HG03442 (cell line): ENCODE data around the gene SFMBT2.
A peak's percentile ranks its signal among the peaks of the same experiment; 100 is the strongest.

Source experiments
- ATAC-seq: cut with Tn5 transposase; IDR thresholded peaks from one replicate; pipeline ENCODE4 v1.9.1; 2021; ENCODE audit warnings: mild to moderate bottlenecking, moderate library complexity; ENCODE audit not compliant: unreplicated experiment

The SFMBT2 gene

DNA sequence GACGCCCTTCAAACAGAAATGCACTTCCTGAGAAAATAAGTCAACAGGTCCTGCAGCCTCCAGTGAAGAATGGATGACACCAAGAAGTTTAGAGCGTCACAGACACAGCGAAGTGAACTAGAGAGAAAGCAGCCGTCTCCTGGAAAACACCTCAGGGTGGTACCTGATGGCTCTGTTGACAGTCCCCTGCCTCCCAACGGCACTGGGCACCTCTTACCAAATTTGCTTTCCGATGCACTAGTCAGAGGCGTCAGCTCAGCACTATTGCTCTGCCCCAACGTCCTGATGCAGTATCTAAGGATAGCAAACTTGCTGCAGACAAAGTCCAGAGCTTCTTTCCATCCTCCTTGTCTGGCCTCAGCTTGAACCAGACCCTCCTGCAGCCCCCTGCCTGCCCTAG is 38.3 kb downstream of the SFMBT2 start:
- ATAC-seq: no peak

- ATAC-seq: no peak
Observed at GRCh38 chr10:7370511-7370910, 40.3 kb downstream of the SFMBT2 start.

DNA sequence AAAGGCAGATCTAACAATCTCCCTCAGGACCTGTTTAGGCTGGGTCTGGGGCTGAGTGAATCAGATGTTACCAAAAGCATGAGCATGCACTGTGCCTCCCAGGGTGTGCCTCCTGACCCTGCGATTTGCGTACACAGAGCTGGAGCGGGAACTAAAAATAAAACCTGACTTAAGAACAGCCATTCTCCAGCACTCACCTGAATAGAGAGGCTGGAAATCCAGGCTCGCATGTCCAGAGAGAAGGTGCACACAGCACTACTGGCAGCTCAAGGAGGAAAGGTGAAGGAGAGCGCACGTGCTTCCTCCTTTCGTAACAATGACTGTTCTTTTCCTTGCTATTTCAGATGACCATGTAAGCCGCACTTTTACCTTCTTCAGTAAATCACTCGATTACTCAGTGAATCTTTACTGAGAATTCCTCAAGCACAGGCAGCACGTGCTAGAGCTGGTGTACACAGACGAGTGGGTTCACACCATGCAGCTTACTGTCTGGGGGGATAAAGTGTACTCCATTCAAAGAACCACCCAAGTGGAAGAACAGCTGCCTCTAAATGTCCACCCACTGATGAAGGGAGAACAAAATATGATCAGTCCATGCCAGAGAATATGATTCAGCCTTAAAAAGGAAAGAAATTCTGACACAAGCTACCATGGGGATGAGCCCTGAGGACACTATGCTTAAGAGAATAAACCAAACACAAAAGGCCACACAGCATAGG is 45.6 kb downstream of the SFMBT2 start:
- ATAC-seq: no peak

GRCh38 chr10:7364474-7364873 is 46.4 kb downstream of the SFMBT2 start:
- no peak for ATAC-seq

- ATAC-seq: no peak
Observed at GRCh38 chr10:7363700-7364099, 47.1 kb downstream of the SFMBT2 start.

GRCh38 chr10:7362471-7362870 is 48.4 kb downstream of the SFMBT2 start:
- no peak for ATAC-seq

- no peak for ATAC-seq
Observed at GRCh38 chr10:7361316-7361715, 49.5 kb downstream of the SFMBT2 start.

- ATAC-seq: no peak
Observed at GRCh38 chr10:7359954-7360353, 50.9 kb downstream of the SFMBT2 start.

GRCh38 chr10:7359356-7359755 is 51.5 kb downstream of the SFMBT2 start:
- no peak for ATAC-seq

GRCh38 chr10:7357193-7357592 is 53.6 kb downstream of the SFMBT2 start:
- no peak for ATAC-seq

DNA sequence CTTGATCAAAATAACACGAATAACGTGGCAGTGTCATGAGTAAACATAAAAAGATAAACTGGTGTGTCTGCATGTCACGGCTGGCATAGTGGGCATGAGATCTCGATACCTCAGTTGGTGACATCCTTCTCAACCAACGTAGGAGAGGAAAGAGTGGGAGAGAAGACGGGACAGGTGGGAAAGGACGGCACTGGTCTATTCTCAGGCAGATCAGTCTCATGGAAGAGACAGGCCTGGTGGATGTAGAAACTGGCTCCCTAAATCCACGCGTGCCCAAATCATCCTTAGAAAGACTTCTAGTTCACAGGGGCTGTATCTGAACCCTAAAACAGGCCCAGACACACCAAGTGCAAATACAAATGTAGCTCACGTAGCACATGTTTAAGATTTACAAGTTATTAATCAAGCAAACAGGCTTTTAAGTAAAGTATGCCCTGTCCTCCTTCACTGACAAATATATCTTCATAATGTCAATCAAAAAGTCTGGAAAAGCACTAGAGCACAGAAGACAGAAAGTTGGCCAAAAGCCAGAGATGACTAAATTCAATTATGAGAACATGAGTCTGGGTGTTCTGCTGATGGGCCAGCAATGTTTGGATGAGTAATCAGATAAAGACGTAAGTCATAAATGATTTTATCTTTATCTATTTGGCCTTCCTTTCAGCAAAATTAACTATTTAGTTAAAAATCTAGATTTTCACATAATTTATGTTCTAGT is 56.3 kb downstream of the SFMBT2 start:
- no peak for ATAC-seq

GRCh38 chr10:7351894-7352293 is 58.9 kb downstream of the SFMBT2 start:
- no peak for ATAC-seq

GRCh38 chr10:7350541-7351195 is 60.2 kb downstream of the SFMBT2 start:
- ATAC-seq: no peak

DNA sequence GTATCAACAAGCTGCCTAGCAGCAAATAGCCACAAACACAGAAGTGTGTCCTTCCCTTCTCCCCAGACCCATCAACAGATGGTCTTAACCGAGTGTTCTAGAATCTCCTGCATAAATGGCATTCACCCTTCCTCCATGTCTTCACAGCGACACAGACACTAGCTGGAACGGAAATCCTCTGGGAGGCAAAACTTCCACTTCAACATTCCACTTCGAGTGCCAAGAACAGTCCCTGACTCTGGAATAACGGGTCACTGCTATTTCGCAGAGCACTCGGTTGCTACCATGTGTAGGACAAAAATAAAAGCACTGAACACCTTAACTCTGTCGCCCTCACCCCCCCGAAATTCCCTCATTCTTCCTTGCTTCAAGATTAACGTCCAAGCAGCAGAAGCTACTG is 65.1 kb downstream of the SFMBT2 start:
- no peak for ATAC-seq

- ATAC-seq: no peak
Observed at GRCh38 chr10:7343040-7343439, 67.8 kb downstream of the SFMBT2 start.

GRCh38 chr10:7340179-7340874 is 70.5 kb downstream of the SFMBT2 start:
- no peak for ATAC-seq

DNA sequence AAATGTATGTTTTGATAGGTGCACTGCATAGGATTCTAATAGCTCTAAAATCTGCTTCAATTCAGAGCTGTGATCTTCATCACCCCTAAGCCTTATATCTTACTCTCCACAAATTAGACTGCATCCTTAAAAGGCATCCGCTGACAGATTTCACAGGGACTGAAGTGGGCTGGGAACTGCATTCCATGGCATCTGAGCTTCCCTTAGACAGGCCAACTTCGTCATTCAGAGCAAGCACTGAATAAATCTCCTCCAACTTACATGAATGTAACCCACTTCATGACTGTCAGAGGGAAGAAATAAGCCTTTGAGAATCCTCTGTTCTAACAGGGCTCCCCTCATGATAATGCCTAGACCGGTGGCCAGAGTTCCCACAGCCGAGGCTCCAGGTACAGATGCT is 71.3 kb downstream of the SFMBT2 start:
- no peak for ATAC-seq

DNA sequence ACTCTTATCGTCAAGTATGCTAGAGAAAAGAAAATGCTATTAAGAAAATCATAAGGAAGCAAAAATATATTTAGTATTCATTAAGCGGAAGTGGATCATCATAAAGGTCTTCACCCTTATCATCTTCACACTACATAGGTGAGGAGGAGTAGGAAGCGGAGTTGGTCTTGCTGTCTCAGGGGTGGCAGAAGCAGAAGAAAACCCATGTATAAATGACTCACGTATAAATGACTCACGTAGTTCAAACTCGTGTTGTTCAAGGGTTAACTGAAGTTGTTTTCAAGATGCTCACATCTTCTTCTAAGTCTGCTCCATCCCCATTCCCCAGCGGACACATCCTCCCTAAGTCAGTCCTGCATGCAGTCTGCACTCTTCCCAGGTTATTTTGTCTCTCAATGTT is 72.4 kb downstream of the SFMBT2 start:
- ATAC-seq: no peak

GRCh38 chr10:7337431-7338171 is 73.2 kb downstream of the SFMBT2 start:
- ATAC-seq: peak; percentile 72

GRCh38 chr10:7335977-7336376 is 74.9 kb downstream of the SFMBT2 start:
- no peak for ATAC-seq

DNA sequence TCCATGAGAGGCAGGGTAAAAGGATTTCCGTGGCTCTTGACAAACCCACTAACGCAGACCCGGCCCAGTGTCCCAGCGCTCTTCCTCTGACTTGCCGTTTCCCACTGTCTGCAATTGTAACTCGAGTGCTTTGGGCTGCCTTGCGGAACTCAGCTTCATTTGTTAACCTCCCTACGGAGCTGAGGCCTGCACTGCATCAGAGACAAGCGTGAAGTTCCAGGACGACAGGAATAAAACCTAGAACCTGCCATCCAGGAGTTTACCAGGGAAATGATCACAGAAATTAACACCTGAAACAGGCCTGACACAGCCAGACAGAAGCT is 76.2 kb downstream of the SFMBT2 start:
- ATAC-seq: no peak
